SK-N-SH (cell line): ENCODE results near the gene NSA2. TPM values are rescaled to one million over a fixed set of nuclear protein-coding genes. Genes with fewer than 3 reads are reported as not detected.

Experiments
- CTCF ChIA-PET: fragments of 300-600, 350-600 bp; formaldehyde crosslinking; extraction: SDS; loops from one replicate; lab custom pipeline; 2021; lab: Yijun Ruan, JAX
- POLR2A ChIA-PET: fragments of 350-600 bp; sonication (Branson Sonifier 250); formaldehyde crosslinking; extraction: SDS; loops from one replicate; lab custom pipeline; 2020; ENCODE audit warnings: antibody characterized with exemption, inconsistent platforms; lab: Yijun Ruan, JAX
- DNase-seq: peaks from one replicate; pipeline ENCODE4 v3.0.0; 2012
- H2AFZ ChIP-seq: fragments of 200-600 bp; sonication (generic); 2 replicates; pipeline ENCODE4 v1.8.1; 2016; ENCODE audit warnings: antibody characterized with exemption, mild to moderate bottlenecking, low read depth
- H3F3A ChIP-seq: fragments of 200-600 bp; sonication (generic); replicated peaks from 2 replicates; pipeline ENCODE3; 2016; ENCODE audit warnings: antibody characterized with exemption, mild to moderate bottlenecking; ENCODE audit not compliant: insufficient read depth
- H3K27ac ChIP-seq, 2 experiments: fragments of 200-500 bp in 1 of 2; fragments of 200-600 bp in 1 of 2; sonication (Bioruptor generic) in 1 of 2; sonication (generic), shearing (Covaris generic) in 1 of 2; 2 replicates each; pipeline versions ENCODE4 v1.5.1 to v1.6.1; 2014 to 2016; ENCODE audit warnings: low read depth in 2 of 2, inconsistent platforms in 1 of 2, low read length in 1 of 2, mild to moderate bottlenecking in 1 of 2, mixed read lengths in 1 of 2
- H3K27me3 ChIP-seq: fragments of 200-600 bp; sonication (generic), shearing (Covaris generic); 2 replicates; pipeline ENCODE4 v1.6.1; 2016; ENCODE audit warnings: mixed run types; ENCODE audit not compliant: insufficient read depth
- H3K36me3 ChIP-seq, 2 experiments: fragments of 200-500 bp in 1 of 2; fragments of 200-600 bp in 1 of 2; sonication (Bioruptor generic) in 1 of 2; sonication (generic) in 1 of 2; replicated peaks in 1 of 2; 2 replicates each; pipeline versions ENCODE3 to v1.5.1; 2014 to 2016; ENCODE audit warnings: low read length in 1 of 2, mild to moderate bottlenecking in 1 of 2; ENCODE audit not compliant: insufficient read depth in 2 of 2, control insufficient read depth in 1 of 2
- H3K4me1 ChIP-seq, 2 experiments: fragments of 200-500 bp in 1 of 2; fragments of 200-600 bp in 1 of 2; sonication (Bioruptor generic) in 1 of 2; sonication (generic), shearing (Covaris generic) in 1 of 2; 2 replicates each; pipeline versions ENCODE4 v1.5.1 to v1.6.1; 2014 to 2016; ENCODE audit warnings: low read depth in 1 of 2, low read length in 1 of 2, mixed run types in 1 of 2; ENCODE audit not compliant: insufficient read depth in 2 of 2, control insufficient read depth in 1 of 2
- H3K4me2 ChIP-seq: fragments of 200-600 bp; sonication (generic), shearing (Covaris generic); 2 replicates; pipeline ENCODE4 v1.6.1; 2017; ENCODE audit warnings: mixed run types
- H3K4me3 ChIP-seq, 2 experiments: fragments of 200-500 bp in 1 of 2; fragments of 200-600 bp in 1 of 2; sonication (Bioruptor generic) in 1 of 2; sonication (generic), shearing (Covaris generic) in 1 of 2; 2 replicates each; pipeline versions ENCODE4 v1.5.1 to v1.8.1; 2014 to 2016; ENCODE audit warnings: low read depth in 2 of 2, inconsistent platforms in 1 of 2, low read length in 1 of 2, mild to moderate bottlenecking in 1 of 2, mixed read lengths in 1 of 2, moderate library complexity in 1 of 2
- H3K79me2 ChIP-seq: fragments of 200-600 bp; sonication (generic); 2 replicates; pipeline ENCODE4 v1.8.1; 2017; ENCODE audit warnings: mild to moderate bottlenecking; ENCODE audit not compliant: insufficient read depth
- H3K9ac ChIP-seq: fragments of 200-600 bp; sonication (generic); 2 replicates; pipeline ENCODE4 v1.6.1; 2017; ENCODE audit warnings: mixed run types
- H3K9me2 ChIP-seq: fragments of 200-600 bp; sonication (generic); 2 replicates; pipeline ENCODE4 v1.6.1; 2017; ENCODE audit warnings: mixed run types
- H3K9me3 ChIP-seq: fragments of 200-600 bp; sonication (generic); 2 replicates; pipeline ENCODE4 v1.6.1; 2017; ENCODE audit warnings: mixed run types, mild to moderate bottlenecking, moderate library complexity
- H4K20me1 ChIP-seq: fragments of 200-600 bp; sonication (generic); 2 replicates; pipeline ENCODE4 v1.6.1; 2017; ENCODE audit warnings: mild to moderate bottlenecking, mixed run types; ENCODE audit not compliant: insufficient read depth
- ELF1 ChIP-seq: IDR thresholded peaks from 2 replicates; pipeline ENCODE4 v1.4.0; 2012
- EP300 ChIP-seq, 2 experiments: IDR thresholded peaks; 2 replicates each; pipeline versions ENCODE4 v1.4.0 to v1.6.1; 2012; ENCODE audit warnings: borderline replicate concordance in 1 of 2, low read depth in 1 of 2, low read length in 1 of 2
- EZH2phosphoT487 ChIP-seq: fragments of 200-600 bp; sonication (generic); IDR thresholded peaks from 2 replicates; pipeline ENCODE4 v1.6.1; 2017; ENCODE audit warnings: low read depth, mixed run types, mild to moderate bottlenecking, antibody characterized with exemption, moderate library complexity, borderline replicate concordance
- FOSL2 ChIP-seq: IDR thresholded peaks from 2 replicates; pipeline ENCODE4 v1.4.0; 2012; ENCODE audit warnings: low read depth, mild to moderate bottlenecking, moderate library complexity, borderline replicate concordance
- FOXJ3 ChIP-seq: sonication (generic); formaldehyde crosslinking; IDR thresholded peaks from 2 replicates; pipeline ENCODE4 v1.5.1; 2020; ENCODE audit warnings: mild to moderate bottlenecking, missing genetic modification reagents
- JUND ChIP-seq: IDR thresholded peaks from 2 replicates; pipeline ENCODE4 v1.4.0; 2012
- MEF2A ChIP-seq: IDR thresholded peaks from 2 replicates; pipeline ENCODE4 v1.4.0; 2012; ENCODE audit warnings: low read depth, borderline replicate concordance
- MXI1 ChIP-seq: IDR thresholded peaks from 2 replicates; pipeline ENCODE4 v1.6.1; 2012; ENCODE audit warnings: mild to moderate bottlenecking, low read depth, low read length, improper control_type of control experiment
- NRF1 ChIP-seq: IDR thresholded peaks from 2 replicates; pipeline ENCODE4 v1.6.1; 2012; ENCODE audit warnings: low read depth, mild to moderate bottlenecking, low read length
- POLR2AphosphoS5 ChIP-seq: IDR thresholded peaks from 2 replicates; pipeline ENCODE4 v1.6.1; 2012; ENCODE audit warnings: low read depth, low read length
- RFX5 ChIP-seq: IDR thresholded peaks from 2 replicates; pipeline ENCODE4 v1.6.1; 2012; ENCODE audit warnings: mild to moderate bottlenecking, improper control_type of control experiment, low read length
- SIN3A ChIP-seq: IDR thresholded peaks from 2 replicates; pipeline ENCODE4 v1.6.1; 2012; ENCODE audit warnings: low read depth, mild to moderate bottlenecking, low read length, moderate library complexity, borderline replicate concordance
- SMC3 ChIP-seq: IDR thresholded peaks from 2 replicates; pipeline ENCODE4 v1.6.1; 2012; ENCODE audit warnings: low read depth, low read length, improper control_type of control experiment
- TEAD4 ChIP-seq: IDR thresholded peaks from 2 replicates; pipeline ENCODE4 v1.4.0; 2012; ENCODE audit warnings: mild to moderate bottlenecking, borderline replicate concordance; ENCODE audit not compliant: insufficient read depth
- WGBS: methylation state at CpG from one replicate; pipeline ENCODE4 v1.1.6; 2017; ENCODE audit warnings: low lambda C conversion rate; 5-methylcytosine and 5-hydroxymethylcytosine counted together
- polyA plus RNA-seq, 3 experiments: library from polyadenylated mRNA; depleted of rRNA; stranded (reverse); fragments of >200 nt; gene quantifications; 2 replicates each; pipeline ENCODE4 v1.2.3, GENCODE V29; 2012
- TF ChIP-seq, protein P1 (sequence below): fragments of 150-350 bp; IDR thresholded peaks from 2 replicates; pipeline ENCODE4 v1.6.1; 2016; ENCODE audit warnings: mild to moderate bottlenecking, low read depth, low read length
- TF ChIP-seq, protein P2 (sequence below): IDR thresholded peaks from 2 replicates; pipeline ENCODE4 v1.4.0; 2012; ENCODE audit warnings: low read depth
- TF ChIP-seq, protein P3 (sequence below): IDR thresholded peaks from 2 replicates; pipeline ENCODE4 v1.4.0; 2012; ENCODE audit warnings: low read depth, borderline replicate concordance

NSA2 gene
- polyA plus RNA-seq, 1 of the 3 experiments (the other 2 are of a cell fraction), result 81.0 TPM

DNA sequence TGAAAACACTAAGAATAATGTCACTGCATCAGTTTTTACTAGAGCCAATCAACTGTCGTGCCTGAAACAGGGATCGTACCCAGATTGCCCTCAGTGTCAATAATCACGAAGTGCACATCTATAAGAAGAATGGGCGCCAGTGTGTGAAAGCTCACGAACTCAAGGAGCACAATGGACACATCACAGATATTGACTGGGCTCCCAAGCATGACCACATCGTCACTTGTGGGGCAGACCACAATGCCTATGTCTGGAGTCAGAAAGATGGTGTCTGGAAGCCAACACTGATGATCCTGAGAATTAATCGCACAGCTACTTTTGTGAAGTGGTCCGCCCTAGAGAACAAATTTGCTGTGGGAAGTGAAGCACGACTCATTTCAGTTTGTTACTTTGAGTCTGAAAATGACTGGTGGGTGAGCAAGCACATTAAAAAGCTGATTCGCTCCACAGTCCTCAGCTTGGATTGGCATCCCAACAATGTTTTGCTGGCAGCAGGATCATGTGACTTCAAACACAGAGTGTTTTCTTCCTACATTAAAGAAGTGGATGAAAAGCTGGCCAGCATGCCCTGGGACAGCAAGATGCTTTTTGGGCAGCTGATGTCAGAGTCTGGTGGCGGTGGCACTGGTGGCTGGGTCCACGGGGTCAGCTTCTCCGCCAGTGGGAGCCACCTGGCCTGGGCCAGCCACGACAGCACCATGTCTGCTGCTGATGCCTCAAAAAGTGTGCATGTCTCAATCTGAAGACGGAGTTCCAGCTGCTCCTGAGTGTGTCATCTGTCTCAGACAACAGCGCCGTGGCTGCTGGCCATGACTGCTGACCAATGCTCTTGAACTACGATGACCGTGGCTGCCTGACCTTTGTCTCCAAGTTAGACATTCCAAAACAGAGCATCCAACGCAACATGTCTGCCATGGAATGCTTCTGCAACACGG, 32.2 kb downstream of the NSA2 start:
- no peaks in the 10 kb centered on the region for H3K79me2 ChIP-seq
- CTCF ChIA-PET, result no interaction called here

DNA sequence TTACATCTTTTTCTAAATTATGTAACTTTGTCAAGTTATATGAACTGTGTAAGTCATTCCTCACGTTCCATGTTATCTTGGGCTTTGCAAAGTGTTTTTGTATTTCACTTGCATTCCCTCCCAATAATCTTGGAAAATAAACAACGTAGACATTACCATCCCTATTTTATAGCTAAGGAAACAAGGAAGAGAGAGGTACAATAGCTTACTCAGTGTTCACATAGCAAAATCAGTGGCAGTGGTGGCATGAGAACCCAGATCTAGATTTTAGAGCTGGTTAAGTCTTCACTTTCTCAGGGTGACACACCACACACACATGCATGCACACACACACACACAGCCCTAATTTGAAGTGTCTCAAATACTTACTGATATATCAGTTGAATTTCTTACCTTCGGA, 34.1 kb downstream of the NSA2 start:
- H3K79me2 ChIP-seq, result no peaks in the 10 kb centered on the region
- no peaks in the 10 kb centered on the region for H3K9me2 ChIP-seq
- TF ChIP-seq RFX5, result no peak
- TF ChIP-seq, protein P1, sequence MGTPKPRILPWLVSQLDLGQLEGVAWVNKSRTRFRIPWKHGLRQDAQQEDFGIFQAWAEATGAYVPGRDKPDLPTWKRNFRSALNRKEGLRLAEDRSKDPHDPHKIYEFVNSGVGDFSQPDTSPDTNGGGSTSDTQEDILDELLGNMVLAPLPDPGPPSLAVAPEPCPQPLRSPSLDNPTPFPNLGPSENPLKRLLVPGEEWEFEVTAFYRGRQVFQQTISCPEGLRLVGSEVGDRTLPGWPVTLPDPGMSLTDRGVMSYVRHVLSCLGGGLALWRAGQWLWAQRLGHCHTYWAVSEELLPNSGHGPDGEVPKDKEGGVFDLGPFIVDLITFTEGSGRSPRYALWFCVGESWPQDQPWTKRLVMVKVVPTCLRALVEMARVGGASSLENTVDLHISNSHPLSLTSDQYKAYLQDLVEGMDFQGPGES, result no peak
- TF ChIP-seq, protein P2, sequence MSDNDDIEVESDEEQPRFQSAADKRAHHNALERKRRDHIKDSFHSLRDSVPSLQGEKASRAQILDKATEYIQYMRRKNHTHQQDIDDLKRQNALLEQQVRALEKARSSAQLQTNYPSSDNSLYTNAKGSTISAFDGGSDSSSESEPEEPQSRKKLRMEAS, result no peak
- no peak for TF ChIP-seq MEF2A
- no peak for TF ChIP-seq FOXJ3
- no peak for TF ChIP-seq NRF1
- no peak for TF ChIP-seq EZH2phosphoT487
- TF ChIP-seq POLR2AphosphoS5, result no peak
- TF ChIP-seq MXI1, result no peak
- no peak for TF ChIP-seq FOSL2
- TF ChIP-seq EP300 (IDR thresholded peaks at IDR 0.05; ENCODE audit: borderline replicate concordance in 1 of 2, low read depth in 1 of 2, low read length in 1 of 2), result no peak
- no peak for TF ChIP-seq SIN3A
- no peak for TF ChIP-seq SMC3
- TF ChIP-seq TEAD4, result no peak
- TF ChIP-seq JUND, result no peak
- TF ChIP-seq, protein P3, sequence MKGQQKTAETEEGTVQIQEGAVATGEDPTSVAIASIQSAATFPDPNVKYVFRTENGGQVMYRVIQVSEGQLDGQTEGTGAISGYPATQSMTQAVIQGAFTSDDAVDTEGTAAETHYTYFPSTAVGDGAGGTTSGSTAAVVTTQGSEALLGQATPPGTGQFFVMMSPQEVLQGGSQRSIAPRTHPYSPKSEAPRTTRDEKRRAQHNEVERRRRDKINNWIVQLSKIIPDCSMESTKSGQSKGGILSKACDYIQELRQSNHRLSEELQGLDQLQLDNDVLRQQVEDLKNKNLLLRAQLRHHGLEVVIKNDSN, result no peak
- H3K9me3 ChIP-seq, result no peaks in the 10 kb centered on the region
- H3K36me3 ChIP-seq, result peaks cover 2 to 20% of the 10 kb centered on the region in 2 experiments
- no peak overlapping the region for H3K4me3 ChIP-seq
- H3F3A ChIP-seq, result peaks cover 3% of the 10 kb centered on the region
- no peak overlapping the region for H2AFZ ChIP-seq
- ChIA-PET CTCF (no interaction called here), POLR2A (no interaction called here)
- no peak overlapping the region for H3K4me2 ChIP-seq
- H3K4me1 ChIP-seq, result no peaks in the 10 kb centered on the region
- H3K27me3 ChIP-seq, result no peaks in the 10 kb centered on the region
- H4K20me1 ChIP-seq, result no peaks in the 10 kb centered on the region
- WGBS, result 87% methylated on average over 3 of the region's 3 CpGs
- no peak for DNase-seq
- H3K9ac ChIP-seq, result no peak overlapping the region
- no peak overlapping the region for H3K27ac ChIP-seq

More for the DNA sequence above, 32.2 kb downstream of the NSA2 start:
- no peaks in the 10 kb centered on the region for H3K27me3 ChIP-seq
- peaks cover 3% of the 10 kb centered on the region for H3F3A ChIP-seq
- H4K20me1 ChIP-seq, result no peaks in the 10 kb centered on the region
- WGBS, result 86% methylated on average over 12 of the region's 21 CpGs
- H2AFZ ChIP-seq, result no peak overlapping the region
- TF ChIP-seq MEF2A, result no peak
- TF ChIP-seq, protein P3, result peak; percentile 33; the same call in 1 of the 2 replicates
- TF ChIP-seq ELF1, result no peak
- POLR2A ChIA-PET, result no interaction called here
- no peak overlapping the region for H3K4me2 ChIP-seq
- no peak overlapping the region for H3K4me3 ChIP-seq
- no peaks in the 10 kb centered on the region for H3K9me3 ChIP-seq
- no peaks in the 10 kb centered on the region for H3K4me1 ChIP-seq
- no peaks in the 10 kb centered on the region for H3K9me2 ChIP-seq
- H3K9ac ChIP-seq, result no peak overlapping the region
- peaks cover 2 to 19% of the 10 kb centered on the region in 2 experiments for H3K36me3 ChIP-seq
- no peak overlapping the region for H3K27ac ChIP-seq
- no peak for DNase-seq
